GM19397 (cell line): Measurements from ENCODE around the gene DICER1.

ENCODE experiments used
- ATAC-seq: cut with Tn5 transposase; IDR thresholded peaks from one replicate; pipeline ENCODE4 v1.9.1; 2021; ENCODE audit warnings: mild to moderate bottlenecking, moderate library complexity; ENCODE audit not compliant: unreplicated experiment

DICER1 gene

DNA sequence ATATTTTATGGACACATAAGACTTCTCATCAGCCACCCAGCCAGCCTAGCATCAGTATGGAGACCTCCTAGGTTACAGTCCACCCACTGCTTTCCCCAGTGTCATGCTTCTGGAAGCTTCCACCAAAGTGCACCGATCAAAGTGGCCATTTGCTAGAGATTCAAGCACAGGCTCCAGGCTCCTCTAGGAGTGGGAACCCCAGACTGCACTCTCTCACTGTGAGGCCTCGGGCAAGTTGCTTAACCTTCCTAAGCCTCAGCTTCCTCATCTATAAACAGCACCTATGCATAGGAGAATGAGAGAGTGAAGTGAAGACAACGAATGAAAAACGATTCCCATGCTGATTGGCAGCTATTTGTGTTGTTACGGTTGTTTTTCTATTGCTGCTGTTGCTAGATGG lies 94.4 kb downstream of the DICER1 start:
- ATAC-seq = no peak

DNA sequence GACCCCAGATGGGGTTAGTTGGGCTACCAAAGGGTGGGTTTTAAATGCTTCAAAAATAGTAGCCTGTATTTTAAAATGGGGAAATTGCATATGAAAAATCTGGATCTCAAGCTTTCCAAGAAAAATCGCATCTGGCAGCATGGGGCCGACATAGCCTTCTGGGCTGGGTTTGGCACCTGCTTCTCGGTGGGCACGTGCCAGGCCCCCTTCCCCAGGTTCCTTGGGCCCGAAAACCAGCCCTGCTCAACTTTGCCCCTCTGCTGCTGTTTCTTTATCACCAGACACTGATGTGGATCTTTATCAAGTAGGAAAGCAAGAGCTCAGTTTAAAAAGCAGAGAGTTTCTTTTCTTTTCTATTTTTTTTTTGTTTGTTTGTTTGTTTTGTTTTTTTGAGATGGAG lies 95.1 kb downstream of the DICER1 start:
- ATAC-seq = no peak

- no peak for ATAC-seq
Measured at GRCh38 chr14:95061317-95062093, 95.8 kb downstream of the DICER1 start.

DNA sequence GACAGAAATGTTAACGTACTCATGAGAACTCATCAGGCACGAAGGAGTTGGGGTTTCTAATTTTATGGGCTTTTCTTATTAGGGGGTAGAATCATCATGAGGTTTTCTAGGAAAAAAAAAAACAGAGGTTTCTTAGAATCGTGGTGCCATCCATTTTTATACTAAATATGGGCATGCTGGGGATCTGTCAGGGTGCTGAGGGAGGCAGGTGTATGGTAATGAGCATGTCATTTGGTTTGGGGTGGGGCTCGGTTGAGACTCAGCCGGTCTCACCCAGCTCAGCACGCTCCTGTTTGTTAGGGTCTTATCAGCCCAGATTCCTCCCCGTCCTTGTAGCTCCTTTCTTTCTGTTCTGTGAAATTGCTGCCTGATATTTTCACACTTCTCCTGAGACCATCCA lies 98.2 kb downstream of the DICER1 start:
- ATAC-seq = no peak

DNA sequence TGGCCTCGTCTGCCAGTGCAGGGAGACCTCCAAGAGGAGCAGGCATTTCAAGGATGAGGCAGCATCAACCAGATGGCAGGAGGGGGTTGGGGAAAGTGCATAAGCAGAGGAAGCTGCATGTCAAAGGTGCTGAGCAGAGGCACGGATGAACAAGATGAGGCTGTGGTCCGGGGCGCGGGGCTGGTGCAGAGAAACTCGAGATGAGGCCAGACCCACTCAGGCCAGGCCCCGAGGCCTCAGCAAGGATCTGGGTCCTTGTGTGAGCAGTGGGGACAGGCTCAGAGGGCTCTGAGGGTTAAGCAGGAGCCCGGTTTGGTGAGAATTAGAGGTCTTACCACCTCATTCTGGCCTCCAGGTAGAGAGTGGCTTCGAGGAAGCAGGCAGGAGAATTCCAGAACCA lies 98.8 kb downstream of the DICER1 start:
- ATAC-seq = no peak

DNA sequence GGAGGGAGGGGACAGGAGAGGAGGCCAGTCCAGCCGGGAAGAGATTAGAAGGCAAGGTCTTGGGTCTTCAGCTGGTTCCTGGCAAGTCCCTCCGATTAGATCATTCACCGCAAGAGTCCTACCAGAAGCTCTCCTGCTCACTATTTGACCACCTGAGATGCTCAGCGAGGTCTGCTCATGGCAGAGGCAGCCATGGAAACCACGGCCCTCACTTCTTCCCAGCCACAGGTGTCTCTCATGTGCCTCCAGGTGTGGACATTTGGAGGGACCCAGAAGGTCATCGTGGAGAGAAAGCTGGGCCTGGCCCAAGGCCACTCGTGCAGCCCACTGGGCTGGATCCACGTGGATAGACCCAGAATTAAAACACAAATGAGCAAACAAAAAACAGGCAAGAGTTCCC lies 99.5 kb downstream of the DICER1 start:
- no peak for ATAC-seq

GRCh38 chr14:95057147-95057546 lies 100.2 kb downstream of the DICER1 start:
- ATAC-seq = no peak

- no peak for ATAC-seq
Measured at GRCh38 chr14:95056476-95056875, 100.9 kb downstream of the DICER1 start.

DNA sequence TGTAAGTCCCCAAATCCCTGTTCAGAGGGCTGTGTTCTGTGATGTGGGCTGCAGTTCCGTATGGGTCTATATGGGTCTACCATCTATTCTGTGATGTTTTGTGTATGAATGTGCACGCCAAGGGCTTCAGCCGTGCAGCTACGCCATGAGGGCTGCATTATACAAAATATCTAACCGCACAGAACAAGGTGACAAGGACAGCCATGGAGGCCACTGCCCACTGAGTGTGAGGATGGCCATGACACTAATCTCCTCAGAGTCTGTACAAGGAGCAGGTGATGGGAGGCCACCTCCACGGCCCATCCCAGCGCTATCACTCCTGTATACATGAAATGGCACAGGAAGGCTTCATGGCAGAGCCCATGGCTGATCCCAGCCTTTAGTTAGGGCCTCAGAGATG lies 102.0 kb downstream of the DICER1 start:
- no peak for ATAC-seq

DNA sequence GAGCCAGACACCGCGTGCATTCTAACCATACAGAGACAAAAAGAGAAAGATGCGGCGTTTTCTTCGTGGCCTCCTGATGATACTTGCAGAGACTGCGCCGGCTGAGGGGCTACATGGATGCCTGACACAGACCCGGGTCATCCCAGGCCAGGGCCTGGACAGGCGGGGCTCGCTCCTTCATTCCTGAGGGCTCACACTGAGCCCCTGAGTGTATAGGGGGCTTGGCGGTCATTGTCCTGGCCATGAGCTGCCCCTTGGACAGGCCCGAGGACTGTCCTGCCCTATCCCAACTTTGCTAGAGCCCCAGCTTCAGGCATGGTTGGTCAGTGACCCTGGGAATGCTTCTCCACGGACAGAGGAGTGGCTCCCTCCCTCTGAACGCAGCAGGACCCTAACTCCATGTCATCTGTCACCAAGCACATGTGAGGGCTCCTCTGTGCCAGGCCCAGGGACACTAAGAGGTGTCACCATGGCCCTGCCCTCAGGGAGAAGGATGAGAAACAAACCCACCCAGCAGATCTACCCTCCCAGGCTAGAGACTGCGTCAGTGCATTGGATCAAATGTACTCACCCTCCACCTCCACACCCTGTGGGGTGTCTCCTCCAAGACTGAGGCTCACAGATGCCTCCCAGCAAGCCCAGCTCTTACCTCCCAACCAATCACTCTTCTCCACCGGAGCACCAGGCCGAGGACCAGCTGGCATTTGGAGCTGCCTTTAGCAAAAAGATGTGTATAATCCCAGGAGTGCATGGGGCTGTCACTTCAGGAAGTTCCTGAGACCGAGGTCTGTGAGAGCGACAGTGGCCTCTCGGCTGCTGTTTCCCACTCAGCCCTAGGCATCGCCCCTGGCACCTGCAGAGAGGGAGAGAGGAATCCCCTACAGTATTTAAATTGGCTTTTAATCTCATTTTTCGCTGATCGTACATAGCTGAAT lies 102.7 kb downstream of the DICER1 start:
- ATAC-seq = no peak

- no peak for ATAC-seq
Measured at GRCh38 chr14:95052016-95052585, 105.2 kb downstream of the DICER1 start.

DNA sequence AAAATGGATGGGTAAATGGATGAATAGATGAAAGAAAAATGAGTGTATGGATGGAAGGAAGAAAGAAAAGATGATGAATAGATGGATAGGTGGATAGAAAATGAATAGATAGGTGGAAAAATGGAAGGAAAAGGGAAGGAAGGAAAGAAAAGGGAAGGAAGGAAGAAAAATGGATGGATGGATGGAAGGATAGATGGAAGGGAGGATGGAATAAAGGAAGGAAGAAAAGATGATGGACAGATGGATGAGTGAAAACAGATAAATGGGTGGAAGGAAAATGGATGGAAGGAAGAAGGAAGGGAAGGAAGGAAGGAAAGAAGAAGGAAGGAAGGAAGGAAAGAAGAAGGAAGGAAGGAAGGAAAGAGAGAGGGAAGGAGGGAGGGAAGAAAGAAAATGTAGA lies 107.4 kb downstream of the DICER1 start:
- no peak for ATAC-seq

- ATAC-seq = no peak
Measured at GRCh38 chr14:95048771-95049312, 108.5 kb downstream of the DICER1 start.

GRCh38 chr14:95047754-95048153 lies 109.6 kb downstream of the DICER1 start:
- ATAC-seq = no peak

- no peak for ATAC-seq
Measured at GRCh38 chr14:95046711-95047681, 110.3 kb downstream of the DICER1 start.

DNA sequence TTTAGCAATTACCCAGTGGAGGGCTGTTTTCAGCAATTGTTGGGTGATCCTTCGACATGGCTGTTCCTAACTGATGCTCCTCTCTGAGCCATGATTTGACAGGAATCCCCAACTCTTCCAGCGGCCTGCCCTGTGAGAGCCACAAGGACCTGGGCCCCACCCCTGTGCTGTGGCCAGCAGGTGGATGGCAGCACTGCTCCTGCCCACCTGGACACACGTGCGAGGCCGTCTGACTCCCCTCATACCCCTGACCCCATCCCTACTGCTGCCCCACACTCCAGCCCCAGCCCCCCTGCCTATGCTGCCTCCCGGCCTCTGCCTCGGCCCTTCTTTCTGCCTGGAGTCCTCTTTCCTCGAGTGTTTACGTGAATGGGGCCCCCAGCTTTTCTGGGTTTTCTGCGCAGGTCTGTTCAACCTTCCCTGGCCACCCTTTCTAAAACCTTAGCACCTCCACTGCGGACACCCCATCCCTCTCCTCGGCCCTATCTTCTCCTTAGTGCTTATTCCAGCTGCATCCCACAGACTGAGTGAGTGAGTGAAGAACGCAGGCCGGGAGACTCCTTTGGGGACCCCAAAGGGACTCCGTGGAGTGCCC lies 111.4 kb downstream of the DICER1 start:
- no peak for ATAC-seq

GRCh38 chr14:95045106-95045701 lies 112.1 kb downstream of the DICER1 start:
- no peak for ATAC-seq

DNA sequence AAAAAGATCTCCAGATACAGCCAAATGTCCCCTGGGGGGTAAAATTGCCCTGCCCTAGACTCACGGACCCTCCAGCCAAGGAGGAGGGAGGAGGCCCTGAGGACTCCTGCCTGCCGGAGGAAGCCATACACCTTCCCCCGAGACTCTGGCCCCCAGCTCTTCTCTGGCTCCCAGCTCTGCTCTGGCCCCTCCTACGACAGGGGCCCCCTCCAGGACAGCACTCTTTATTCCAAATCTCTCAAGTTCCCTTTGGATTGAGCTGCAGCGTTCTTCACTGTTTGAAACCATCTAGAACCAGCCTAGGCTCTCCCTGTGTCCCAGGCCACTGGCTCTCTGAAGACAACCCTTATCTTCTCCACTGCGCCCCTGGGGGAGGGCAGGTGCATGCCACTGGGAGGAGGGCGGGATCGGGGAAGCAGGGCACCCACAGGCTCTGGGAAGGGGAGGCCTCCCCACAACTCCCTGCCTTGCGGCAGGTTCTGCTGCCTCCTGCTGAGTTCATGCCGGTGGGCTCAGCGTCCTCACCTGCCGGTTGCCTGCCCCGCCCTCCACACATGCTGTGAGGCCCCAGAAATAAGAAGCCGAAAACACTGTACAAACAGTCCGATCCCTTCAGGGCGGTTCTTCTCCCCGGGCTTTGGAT lies 112.7 kb downstream of the DICER1 start:
- no peak for ATAC-seq
